ENCODE measurements around the gene ROR1.

DNA sequence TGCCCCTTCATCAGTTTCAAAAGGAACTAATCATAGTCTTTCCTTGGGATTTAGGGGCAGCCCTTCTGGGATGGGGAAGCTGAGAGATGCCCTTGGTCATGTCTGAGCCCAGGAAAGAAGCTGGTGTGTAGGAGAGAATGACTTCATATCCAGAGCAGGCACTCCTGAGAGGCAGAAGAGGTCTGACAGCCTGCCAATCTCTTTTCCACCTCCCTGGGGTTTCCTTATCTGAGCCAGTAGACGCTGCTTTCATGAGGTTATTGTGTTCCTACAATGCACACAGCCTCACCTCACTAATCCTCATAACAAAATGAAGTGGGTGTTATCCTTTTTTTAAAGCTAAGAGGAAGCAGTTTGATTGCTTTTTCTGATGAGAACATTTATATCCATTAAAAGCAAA is 14.1 kb downstream of the ROR1 start:
- TF ChIP-seq, protein P1, sequence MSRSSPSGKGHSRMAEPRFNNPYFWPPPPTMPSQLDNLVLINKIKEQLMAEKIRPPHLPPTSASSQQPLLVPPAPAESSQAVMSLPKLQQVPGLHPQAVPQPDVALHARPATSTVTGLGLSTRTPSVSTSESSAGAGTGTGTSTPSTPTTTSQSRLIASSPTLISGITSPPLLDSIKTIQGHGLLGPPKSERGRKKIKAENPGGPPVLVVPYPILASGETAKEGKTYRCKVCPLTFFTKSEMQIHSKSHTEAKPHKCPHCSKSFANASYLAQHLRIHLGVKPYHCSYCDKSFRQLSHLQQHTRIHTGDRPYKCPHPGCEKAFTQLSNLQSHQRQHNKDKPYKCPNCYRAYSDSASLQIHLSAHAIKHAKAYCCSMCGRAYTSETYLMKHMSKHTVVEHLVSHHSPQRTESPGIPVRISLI (tag by site-specific recombination; IDR thresholded peaks at IDR 0.05): no peak
- TF ChIP-seq PRDM10 (tag by site-specific recombination; IDR thresholded peaks at IDR 0.05): no peak
- no peak for TF ChIP-seq ZNF155 (tag by site-specific recombination; IDR thresholded peaks at IDR 0.05)
- TF ChIP-seq, protein P2, sequence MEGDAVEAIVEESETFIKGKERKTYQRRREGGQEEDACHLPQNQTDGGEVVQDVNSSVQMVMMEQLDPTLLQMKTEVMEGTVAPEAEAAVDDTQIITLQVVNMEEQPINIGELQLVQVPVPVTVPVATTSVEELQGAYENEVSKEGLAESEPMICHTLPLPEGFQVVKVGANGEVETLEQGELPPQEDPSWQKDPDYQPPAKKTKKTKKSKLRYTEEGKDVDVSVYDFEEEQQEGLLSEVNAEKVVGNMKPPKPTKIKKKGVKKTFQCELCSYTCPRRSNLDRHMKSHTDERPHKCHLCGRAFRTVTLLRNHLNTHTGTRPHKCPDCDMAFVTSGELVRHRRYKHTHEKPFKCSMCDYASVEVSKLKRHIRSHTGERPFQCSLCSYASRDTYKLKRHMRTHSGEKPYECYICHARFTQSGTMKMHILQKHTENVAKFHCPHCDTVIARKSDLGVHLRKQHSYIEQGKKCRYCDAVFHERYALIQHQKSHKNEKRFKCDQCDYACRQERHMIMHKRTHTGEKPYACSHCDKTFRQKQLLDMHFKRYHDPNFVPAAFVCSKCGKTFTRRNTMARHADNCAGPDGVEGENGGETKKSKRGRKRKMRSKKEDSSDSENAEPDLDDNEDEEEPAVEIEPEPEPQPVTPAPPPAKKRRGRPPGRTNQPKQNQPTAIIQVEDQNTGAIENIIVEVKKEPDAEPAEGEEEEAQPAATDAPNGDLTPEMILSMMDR (tag by site-specific recombination; IDR thresholded peaks at IDR 0.05): no peak
- no peak for TF ChIP-seq ZNF23 (tag by site-specific recombination; IDR thresholded peaks at IDR 0.05; ENCODE audit: borderline replicate concordance)
- no peak for TF ChIP-seq ZSCAN30 (tag by site-specific recombination; IDR thresholded peaks at IDR 0.05)

All from HEK293 (cell line).